Measurements from ENCODE around the gene RDX.
"Not testable (repeated sequence)": the region's sequence is repeated elsewhere in the genome, so short reads cannot be mapped to it uniquely, and the experiment has no call there.

RDX gene

DNA sequence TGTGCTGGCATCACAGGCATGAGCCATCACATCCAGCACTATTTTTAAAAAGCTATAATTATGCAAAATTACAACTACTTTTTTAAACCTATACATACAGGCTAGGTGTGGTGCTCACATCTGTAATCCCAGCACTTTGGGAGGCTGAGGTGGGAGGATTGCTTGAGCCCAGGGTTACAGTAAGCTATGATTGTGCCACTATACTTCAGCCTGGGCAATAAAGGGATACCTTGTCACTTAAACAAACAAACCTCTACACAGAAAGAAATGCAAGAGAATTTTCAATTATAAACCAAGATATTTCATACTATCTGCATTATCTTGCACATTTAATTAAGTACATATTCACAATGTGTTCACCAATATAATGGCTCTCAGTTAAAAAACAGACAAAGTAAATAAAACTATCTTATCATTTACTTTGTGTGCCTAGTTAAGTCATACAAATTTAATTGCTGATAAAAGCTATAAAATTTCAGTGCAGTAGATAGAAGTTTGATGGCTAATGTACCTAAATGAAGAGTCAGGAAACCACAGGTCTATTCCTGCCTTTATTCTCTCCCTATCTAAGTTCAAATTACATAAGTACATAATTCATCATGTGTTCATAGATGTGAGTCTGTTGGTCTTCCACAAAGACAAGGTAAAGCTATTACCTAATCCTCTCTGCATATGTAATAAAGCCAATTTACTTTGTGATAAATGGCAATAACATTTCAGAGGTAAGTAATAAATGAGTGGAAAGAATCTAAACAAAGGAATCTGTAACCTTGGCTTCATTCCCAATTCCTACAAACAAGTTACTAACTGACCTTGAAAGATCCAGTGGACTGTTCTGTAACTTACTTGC, 9.0 kb upstream of the RDX start:
- DNase-seq (ENCODE audit: low spot score): no peak

DNA sequence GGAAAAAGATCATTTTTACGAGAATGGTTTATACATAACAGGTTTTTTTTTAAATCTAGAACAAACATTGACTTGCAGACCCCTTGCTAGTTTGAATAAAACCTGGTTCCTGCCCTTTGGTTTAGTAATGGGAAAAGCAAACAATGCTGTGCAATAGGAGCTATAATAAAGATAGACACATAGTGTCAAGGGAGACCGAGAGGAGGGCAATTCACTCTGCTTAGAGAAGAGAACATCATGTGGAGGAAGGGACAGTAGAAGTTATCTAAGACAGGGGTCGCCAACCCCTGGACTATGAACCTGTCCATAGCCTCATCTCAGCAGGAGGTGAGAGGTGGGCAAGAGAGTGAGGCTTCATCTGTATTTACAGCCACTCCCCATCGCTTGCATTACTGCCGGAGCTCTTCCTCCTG, 7.0 kb upstream of the RDX start:
- DNase-seq (ENCODE audit: low spot score): no peak

DNA sequence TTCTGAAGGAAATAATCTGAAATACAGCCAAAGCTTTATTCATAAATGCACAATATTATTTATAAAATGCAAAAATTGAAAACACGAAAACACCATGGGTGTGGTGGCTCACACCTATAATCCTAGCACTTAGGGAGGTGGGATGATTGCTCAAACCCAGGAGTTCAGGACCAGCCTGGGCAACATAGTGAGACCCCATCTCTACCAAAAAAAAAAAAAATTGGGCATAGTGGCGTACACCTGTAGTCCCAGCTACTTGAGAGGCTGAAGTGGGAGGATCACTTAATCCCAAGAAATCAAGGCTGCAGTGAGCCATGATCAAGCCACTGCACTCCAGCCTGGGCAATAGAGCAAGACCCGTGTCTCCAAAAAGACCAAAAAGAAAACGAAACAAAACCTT, 5.2 kb upstream of the RDX start:
- DNase-seq (ENCODE audit: low spot score): no peak

DNA sequence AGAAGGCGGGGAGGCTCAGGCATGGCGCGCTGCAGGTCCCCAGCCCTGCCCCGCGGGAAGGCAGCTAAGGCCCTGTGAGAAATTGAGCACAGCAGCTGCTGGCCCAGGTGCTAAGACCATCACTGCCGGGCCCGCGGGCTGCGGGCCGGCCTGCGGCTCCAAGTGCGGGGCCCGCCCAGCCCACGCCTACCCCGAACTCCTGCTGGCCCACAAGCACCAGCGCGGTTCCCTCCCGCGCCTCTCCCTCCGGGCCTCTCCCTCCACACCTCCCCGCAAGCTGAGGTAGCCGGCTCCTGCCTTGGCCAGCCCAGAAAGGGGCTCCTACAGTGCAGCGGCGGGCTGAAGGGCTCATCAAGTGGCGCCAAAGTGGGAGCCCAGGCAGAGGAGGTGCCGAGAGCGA, 4.6 kb upstream of the RDX start:
- DNase-seq (ENCODE audit: low spot score): no peak

DNA sequence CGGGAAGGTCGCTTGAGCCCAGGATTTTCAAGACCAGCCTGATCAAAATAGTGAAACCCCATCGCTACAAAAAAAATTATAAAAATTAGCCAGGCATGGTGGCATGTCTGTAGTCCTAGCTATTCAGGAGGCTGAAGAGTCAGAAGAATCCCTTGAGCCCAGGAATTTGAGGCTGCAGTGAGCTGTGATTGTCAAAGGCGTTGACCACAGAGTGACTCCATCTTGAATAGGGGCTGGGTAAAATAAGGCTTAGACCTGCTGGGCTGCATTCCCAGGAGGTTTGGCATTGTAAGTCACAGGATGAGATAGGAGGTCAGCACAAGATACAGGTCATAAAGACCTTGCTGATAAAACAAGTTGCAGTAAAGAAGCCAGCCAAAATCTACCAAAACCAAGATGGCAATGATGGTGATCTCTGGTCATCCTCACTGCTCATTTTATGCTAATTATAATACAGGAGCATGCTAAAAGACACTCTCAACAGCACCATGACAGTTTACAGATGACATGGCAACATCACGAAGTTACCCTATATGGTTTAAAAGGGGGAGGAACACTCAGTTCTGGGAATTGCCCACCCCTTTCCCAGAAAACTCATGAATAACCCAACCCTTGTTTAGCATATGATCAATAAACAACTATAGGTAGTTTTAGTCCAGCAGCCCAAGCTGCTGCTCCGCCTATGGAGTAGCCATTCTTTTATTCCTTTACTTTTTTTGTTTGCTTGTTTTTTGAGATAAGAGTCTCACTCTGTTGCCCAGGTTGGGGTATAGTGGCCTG, 2.8 kb upstream of the RDX start:
- no peak for DNase-seq (ENCODE audit: low spot score)

DNA sequence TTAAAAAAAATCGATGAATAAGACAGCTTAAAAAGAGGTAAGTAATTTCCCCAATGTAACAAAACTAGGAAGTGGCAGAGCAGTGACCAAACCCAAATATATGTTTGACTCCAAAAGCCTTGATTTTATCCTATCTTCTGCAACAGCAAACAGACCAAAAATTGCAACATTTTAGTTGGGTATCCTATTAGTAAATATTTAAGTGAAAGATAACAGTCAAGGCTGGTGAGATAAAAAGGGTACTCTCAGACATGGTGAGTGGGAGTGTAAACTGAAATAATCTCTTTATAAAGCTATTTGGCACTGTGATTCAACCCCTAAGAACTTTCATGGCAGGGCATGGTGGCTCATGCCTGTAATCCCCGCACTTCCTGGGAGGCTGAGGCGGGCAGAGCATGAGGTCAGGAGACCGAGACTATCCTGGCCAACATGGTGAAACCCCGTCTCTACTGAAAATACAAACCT, 1.9 kb upstream of the RDX start:
- no peak for DNase-seq (ENCODE audit: low spot score)

DNA sequence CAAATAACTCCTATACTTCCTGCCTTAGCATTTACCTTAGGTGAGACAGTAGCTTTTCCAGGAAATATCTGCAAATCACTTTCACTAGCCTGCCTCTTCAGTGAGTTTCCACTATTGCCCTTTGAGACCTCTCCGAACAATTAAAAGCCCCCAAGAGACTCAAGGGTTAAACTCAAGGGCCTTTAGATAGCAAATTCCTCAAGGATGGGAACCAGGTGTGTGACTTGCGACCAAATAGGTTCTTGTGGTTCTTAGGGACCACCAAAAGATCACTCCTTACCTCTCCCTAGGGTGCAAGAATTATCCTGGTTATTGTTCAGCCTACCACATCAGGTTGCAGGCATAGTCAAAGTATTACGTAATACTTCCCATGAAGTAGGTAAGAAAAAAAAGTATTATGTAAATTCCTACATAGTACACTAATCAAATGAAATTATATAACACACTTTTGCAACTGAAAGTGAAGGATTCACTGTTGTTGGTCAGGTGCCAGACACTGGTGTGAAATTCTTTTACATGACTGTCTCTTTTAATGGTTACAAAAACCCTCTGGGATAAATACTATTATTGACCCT, 1.4 kb upstream of the RDX start:
- no peak for DNase-seq (ENCODE audit: low spot score)

DNA sequence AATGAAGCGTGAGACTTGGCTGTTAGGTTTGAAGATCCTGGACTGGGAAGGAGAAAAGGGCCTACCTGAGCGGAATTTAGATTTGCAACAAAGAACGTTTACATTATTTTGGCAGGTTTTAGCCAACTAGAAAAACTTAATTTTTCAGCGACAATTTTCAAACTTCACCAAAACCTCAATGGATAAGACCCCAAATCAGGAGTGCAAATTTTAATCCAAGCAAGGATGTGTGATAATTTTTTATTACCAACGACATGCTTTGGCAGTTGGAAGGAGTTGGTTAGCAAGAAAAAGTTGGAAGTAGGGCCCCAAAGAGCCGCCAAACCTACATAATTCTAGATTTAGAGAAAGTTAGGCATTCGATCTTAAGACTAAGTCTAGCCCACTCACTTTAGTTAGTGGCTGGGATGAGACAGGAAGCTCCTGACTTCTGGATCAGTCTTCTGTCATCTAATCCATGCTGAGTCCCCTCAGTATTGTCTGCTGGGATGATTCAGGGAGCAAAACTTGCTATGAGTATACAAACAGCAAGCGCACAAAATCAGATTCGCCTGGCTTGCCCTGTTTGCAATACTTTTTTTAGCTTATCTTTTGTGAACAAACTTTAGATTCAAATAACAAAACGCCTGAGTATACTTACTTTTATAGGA, 787 bp upstream of the RDX start:
- DNase-seq (ENCODE audit: low spot score): no peak

DNA sequence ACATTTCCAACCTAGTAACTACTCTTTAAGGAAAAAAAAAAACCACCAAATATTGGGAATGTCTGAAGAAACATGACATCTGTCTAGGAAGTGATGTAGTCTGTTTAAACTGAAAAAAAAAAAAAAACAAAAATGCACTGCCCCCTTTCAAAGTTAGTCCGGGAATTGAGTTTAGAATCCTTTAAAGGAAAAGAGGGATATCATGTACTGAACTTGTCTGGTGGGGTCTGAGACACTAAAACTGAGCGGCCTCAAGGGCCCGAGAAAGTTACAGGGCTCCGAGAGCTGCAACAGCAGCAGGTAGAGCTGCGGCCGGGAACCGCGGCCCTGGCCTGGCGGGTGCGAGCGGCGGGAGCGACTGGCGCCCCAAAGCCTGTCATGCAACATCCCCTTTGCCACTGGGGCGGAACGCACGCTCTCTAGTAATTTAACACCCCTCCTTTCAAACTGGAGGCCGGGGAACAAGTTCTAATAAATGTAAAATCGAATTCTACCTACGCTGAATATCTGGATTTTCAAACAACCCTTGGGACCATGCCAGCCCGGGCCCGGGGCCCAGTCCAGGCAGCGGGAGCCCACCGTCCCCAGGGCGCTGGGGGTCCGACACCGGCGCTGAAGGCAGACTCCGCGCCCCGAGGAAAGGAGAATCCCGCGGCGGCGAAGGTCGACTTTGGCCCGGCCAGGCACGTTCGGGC, 736 bp downstream of the RDX start:
- DNase-seq (ENCODE audit: low spot score): peak; percentile 56

DNA sequence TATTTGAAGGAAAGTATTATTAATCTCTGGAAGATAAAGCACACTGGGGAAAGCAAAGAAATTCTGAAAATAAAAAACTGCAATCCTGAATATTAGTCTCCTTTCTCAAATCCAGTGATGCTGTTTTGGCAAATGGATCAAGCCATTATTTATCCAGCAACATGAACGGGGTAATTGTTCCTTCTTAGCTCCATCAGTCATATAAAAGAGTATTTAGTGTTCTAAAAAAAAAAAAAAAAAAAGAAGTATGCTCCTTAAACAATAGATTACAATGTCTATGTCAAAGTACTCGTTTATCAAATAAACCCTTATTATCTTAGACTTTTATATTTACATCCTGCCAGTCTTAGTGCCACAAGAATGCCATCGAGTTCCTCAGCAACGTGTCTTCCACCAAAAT, 1.3 kb downstream of the RDX start:
- no peak for DNase-seq (ENCODE audit: low spot score)

DNA sequence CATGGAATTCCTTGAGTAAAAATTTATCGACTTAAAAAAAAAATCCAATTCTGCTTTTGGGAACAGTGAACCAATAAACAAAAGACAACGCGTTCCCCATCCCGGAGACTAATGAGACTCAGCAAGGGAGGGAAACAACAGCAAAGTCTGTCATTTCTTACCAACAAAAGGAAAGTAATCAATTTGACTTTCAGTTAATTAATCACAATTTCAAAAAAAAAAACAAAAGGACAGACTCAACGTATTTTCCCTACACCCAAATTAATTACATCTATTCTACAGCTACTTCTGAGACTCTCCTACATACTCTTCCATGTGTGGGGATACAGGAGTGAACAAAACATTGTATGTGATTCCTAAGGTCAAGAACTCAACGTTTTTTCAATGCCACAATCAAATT, 1.9 kb downstream of the RDX start:
- no peak for DNase-seq (ENCODE audit: low spot score)

DNA sequence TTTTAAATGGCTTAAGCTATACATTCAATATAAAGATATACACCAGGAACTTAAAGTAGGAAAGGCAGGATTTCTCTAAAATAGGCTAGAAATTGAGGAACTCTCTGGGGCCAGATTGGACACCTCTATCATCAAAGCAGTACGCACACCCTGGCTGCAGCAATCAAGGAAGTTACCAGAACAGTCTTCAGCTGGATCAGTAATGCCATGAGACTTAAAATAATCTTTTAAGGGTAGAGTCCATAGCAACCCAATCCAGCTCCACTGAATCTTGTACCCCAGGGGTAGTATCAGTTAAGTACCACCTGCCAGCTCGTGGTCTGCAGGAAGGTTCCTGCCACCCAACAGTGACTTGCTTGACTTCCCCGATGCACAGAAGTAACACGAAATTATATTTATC, 3.0 kb downstream of the RDX start:
- no peak for DNase-seq (ENCODE audit: low spot score)

DNA sequence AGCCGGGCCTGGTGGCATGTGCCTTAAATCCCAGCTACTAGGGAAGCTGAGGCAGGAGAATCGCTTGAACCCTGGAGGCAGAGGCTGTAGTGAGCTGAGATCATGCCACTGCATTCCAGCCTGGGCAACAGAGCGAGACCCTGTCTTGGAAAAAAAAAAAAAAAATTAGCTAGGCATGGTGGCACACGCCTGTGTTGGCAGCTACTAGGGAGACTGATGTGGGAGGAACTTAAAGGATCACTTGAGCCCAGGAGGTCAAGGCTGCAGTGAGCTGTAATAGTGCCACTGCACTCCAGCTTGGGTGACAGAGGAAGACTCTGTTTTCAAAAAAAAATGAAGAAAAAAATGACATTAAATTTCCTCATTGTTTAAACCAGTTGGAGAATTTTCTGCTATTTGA, 4.3 kb downstream of the RDX start:
- DNase-seq (ENCODE audit: low spot score): not testable (repeated sequence)

DNA sequence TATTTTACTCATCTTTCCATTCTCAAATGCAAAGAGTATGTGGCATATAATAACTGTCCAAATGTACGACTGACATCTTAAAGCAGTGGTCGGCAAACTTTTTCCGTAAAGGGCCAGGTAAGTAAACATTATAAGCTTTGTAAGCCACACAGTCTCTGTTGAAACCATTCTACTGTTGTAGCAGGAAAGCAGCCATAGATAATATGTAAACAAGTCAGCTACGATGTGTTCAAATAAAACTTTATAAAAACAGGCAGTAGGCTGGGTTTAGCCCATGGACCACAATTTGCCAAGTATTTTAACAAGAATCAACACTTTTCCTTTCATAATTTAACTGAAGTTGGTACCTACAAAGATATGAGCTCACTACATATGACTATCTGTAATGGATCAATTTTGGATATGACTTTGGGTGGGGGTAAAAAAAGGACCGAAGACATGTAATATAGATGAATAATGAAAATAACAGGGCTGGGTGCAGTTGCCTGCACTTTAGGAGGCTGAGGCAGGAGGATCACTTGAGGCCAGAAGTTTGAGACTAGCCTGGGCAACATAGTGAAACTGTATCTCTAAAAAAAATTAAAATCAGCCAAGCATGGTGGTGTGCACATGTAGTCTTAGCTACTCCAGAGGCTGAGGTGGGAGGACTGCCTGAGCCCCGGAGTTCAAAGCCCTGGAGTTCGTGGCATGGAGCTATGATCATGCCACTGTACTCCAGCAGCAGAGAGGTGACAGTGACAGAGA, 5.7 kb downstream of the RDX start:
- no peak for DNase-seq (ENCODE audit: low spot score)

DNA sequence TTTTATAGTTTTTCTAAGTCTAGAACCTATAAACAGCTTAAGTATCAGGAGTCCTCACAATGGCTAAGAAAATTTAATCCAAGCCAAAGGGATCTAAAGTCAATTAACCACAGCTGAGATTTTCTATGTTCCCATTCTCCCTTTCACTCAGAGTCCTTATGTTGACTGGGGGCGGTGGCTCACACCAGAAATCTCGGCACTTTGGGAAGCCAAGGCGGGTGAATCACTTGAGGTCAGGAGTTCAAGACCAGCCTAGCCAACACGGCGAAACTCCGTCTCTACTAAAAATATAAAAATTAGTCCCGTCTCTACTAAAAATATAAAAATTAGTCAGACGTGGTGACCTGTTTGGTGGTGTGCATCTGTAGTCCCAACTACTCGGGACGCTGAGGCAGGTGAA, 6.9 kb downstream of the RDX start:
- no peak for DNase-seq (ENCODE audit: low spot score)

DNA sequence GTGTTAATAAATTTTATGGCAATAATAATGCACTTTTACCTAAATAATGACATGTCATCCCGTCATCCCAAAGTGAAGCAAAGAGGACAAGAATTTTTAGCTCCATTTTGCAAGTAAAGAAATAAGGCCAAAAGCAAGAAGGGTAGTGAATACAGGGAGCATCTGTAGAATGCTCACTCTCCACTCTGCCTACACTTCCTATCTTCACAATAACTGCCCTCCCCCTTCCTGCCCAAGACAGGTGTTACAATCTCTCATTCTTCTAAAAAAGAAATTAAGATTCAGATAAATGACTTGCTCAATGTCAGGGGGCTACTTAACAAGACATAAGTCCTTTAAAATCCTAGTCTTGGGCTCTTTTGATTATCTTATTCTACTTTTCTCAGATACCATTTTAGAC, 8.9 kb downstream of the RDX start:
- DNase-seq (ENCODE audit: low spot score): no peak

DNA sequence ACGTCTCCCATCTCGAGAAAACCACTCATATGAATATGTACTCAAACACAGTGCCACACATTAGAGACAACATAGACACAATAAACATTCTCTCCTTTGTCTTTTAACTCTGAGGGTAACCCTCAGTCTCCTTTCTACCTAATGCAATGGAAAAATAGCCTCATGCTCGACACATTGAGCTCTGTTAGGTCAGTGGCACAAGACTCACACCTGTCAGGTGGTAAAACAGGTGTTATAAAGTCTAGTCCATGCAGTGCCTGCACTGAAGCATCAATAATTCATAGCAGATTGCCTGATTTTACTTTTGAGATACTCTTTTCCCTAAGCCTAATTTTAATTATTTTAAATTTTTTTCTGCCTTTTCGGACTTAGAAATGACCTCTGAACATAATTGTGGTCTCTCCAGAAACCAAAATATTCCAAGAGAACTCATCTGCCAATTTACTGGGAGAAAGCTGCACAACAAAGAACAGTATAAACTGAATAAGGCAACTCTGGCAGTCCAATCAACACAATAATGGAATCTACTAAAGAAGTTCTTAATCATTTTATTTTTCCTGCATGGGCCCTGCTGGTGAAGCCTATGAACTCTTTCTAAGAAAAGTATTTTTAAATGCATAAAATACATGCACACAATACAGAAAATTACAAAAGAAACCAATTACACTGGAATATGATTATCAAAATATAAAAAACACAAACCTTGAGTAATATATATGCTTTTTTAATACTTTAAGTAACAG, 9.9 kb downstream of the RDX start:
- no peak for DNase-seq (ENCODE audit: low spot score)

DNA sequence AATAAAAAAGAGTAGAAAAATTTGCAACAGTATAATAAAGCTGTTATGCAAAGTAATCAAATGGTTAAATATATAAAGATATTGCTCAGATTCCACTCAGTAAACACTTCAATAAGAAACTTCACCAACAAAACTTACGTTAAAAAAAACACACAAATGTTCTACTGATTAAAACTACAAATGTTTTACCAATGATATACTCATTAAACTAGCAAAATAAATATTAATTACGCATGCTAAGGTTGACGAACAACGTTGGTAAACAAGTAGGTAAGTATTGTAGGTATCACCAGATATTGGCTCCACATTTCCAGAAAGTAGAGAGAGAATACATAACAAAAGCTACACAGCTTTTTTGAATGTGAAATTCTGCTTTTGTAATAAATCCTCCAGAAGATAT, 12.6 kb downstream of the RDX start:
- no peak for DNase-seq (ENCODE audit: low spot score)

DNA sequence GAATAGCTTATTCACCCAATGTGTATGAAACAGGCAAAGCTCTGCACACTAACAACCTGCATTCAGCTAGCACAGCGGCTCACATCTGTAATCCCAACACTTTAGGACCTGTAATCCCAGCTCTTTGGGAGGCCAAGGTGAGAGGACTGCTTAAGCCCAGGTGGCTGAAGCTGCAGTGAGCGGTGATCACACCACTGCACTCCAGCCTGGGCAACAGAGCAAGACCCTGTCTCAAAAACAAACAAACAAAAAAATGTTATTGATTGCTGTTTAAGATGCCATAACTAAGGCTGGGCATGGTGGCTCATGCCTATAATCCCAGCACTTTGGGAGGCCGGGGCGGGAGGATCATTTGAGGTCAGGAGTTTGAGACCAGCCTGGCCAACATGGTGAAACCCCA, 15.8 kb downstream of the RDX start:
- not testable (repeated sequence) for DNase-seq (ENCODE audit: low spot score)

DNA sequence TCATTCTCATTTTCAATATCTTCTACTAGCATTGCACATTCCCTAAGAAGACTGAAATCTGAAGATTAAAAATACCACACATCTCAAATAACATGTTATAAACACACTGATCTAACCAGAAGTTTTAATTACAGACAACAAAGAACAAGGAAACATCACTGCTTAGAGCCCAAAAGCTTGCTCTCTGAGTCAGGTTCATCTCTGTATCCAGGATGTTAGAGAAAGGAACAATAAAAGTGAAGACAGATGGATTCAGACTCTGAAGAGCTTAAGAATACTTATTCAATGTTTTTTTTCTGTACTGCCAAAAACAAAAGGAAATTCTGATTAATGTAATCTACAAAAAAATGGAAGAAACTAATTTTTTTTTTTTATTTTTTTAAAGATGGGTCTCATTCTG, 16.5 kb downstream of the RDX start:
- DNase-seq (ENCODE audit: low spot score): no peak

DNA sequence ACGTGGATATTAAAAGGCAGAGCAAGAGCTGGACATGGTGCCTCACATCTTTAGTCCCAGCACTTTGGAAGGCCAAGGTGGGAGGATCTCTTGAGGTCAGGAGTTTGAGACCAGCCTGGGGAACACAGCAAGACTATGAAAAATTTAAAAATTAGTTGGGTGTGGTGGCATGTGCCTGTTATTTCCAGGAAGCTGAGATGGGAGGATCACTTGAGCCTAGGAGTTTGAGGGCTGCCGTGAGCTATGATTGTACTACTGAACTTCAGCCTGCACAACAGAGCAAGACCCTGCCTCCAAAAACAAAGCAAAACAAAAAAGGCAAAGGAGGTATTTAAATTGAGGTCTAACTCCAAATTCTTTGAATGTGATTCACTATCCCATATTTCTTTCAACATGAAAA, 23.5 kb downstream of the RDX start:
- DNase-seq (ENCODE audit: low spot score): no peak
